ENCODE measurements around the gene CCR3.

Gene CCR3

GRCh38 chr3:46218196-46218709, 24.0 kb upstream of the CCR3 start:
- no peaks in the 10 kb centered on the region for H3K27me3 ChIP-seq (ENCODE audit: insufficient read depth, low read length, poor library complexity)
- H3K4me3 ChIP-seq (ENCODE audit: low read depth in 1 of 2, low read length in 2 of 2) = no peak overlapping the region
- H2AFZ ChIP-seq (ENCODE audit: low read depth, low read length) = no peak overlapping the region
- H3K27ac ChIP-seq (ENCODE audit: low read length) = no peak overlapping the region
- no peaks in the 10 kb centered on the region for H3K9me3 ChIP-seq (ENCODE audit: insufficient read depth, low read length, severe bottlenecking)
- no peak overlapping the region for H3K9ac ChIP-seq (ENCODE audit: low read depth, low read length)
- H4K20me1 ChIP-seq (ENCODE audit: insufficient read depth, low read length) = no peaks in the 10 kb centered on the region
- H3K4me1 ChIP-seq (ENCODE audit: insufficient read depth, low read length) = peaks cover 19% of the 10 kb centered on the region
- ATAC-seq (ENCODE audit: insufficient read depth, low read depth) (no peak), DNase-seq (no peak)
- H3K4me2 ChIP-seq (ENCODE audit: insufficient read depth, low read length) = no peak overlapping the region
- TF ChIP-seq, protein P1, sequence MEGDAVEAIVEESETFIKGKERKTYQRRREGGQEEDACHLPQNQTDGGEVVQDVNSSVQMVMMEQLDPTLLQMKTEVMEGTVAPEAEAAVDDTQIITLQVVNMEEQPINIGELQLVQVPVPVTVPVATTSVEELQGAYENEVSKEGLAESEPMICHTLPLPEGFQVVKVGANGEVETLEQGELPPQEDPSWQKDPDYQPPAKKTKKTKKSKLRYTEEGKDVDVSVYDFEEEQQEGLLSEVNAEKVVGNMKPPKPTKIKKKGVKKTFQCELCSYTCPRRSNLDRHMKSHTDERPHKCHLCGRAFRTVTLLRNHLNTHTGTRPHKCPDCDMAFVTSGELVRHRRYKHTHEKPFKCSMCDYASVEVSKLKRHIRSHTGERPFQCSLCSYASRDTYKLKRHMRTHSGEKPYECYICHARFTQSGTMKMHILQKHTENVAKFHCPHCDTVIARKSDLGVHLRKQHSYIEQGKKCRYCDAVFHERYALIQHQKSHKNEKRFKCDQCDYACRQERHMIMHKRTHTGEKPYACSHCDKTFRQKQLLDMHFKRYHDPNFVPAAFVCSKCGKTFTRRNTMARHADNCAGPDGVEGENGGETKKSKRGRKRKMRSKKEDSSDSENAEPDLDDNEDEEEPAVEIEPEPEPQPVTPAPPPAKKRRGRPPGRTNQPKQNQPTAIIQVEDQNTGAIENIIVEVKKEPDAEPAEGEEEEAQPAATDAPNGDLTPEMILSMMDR (IDR thresholded peaks at IDR 0.05; ENCODE audit: borderline replicate concordance, extremely low read depth, low read length, poor library complexity, severe bottlenecking) = no peak
- H3K79me2 ChIP-seq (ENCODE audit: insufficient read depth, low read length) = no peaks in the 10 kb centered on the region
- H3K36me3 ChIP-seq (ENCODE audit: insufficient read depth, low read length) = no peaks in the 10 kb centered on the region

- Histone ChIP-seq H3K9me3 (ENCODE audit: insufficient read depth, low read length, severe bottlenecking) (peaks cover 2% of the 10 kb centered on the region), H3K27ac (ENCODE audit: low read length) (no peak overlapping the region), H3K4me1 (ENCODE audit: insufficient read depth, low read length) (no peaks in the 10 kb centered on the region), H2AFZ (ENCODE audit: low read depth, low read length) (no peak overlapping the region), H3K36me3 (ENCODE audit: insufficient read depth, low read length) (no peaks in the 10 kb centered on the region), H3K4me3 (ENCODE audit: low read depth in 1 of 2, low read length in 2 of 2) (no peak overlapping the region), H3K27me3 (ENCODE audit: insufficient read depth, low read length, poor library complexity) (no peaks in the 10 kb centered on the region), H3K4me2 (ENCODE audit: insufficient read depth, low read length) (no peak overlapping the region), H3K9ac (ENCODE audit: low read depth, low read length) (no peak overlapping the region), H3K79me2 (ENCODE audit: insufficient read depth, low read length) (no peaks in the 10 kb centered on the region), H4K20me1 (ENCODE audit: insufficient read depth, low read length) (no peaks in the 10 kb centered on the region)
- no peak for ATAC-seq (ENCODE audit: insufficient read depth, low read depth)
- TF ChIP-seq, protein P1 (IDR thresholded peaks at IDR 0.05; ENCODE audit: borderline replicate concordance, extremely low read depth, low read length, poor library complexity, severe bottlenecking) = no peak
- TF ChIP-seq EZH2 (IDR thresholded peaks at IDR 0.05; ENCODE audit: borderline replicate concordance, low read depth, low read length, severe bottlenecking) = no peak
- no peak for DNase-seq
Measured at GRCh38 chr3:46221391-46221790, 20.9 kb upstream of the CCR3 start.

DNA sequence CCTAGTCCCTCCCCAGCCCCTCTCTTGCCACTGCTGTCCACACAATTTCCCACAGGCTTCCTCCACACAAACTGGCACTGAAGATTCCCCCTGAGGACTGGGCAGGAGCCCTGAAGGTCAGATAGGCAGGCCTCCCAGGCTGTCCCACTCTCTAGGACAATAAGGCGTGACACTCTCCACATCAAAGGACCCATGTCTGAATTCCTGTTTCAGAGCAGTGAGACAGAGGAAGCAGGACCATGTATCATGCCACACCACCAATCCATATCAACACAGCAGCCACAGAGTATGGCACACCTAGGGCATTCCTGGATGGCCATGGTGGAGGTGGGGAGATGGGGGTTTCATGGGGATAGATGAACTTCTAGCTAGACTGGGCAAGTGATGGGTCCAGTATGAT, 20.3 kb upstream of the CCR3 start:
- Histone ChIP-seq H3K4me2 (ENCODE audit: insufficient read depth, low read length) (no peak overlapping the region), H3K4me3 (ENCODE audit: low read depth in 1 of 2, low read length in 2 of 2) (no peak overlapping the region), H3K9me3 (ENCODE audit: insufficient read depth, low read length, severe bottlenecking) (peaks cover 3% of the 10 kb centered on the region), H4K20me1 (ENCODE audit: insufficient read depth, low read length) (no peaks in the 10 kb centered on the region), H3K9ac (ENCODE audit: low read depth, low read length) (no peak overlapping the region), H3K27ac (ENCODE audit: low read length) (no peak overlapping the region), H3K79me2 (ENCODE audit: insufficient read depth, low read length) (no peaks in the 10 kb centered on the region), H3K4me1 (ENCODE audit: insufficient read depth, low read length) (no peaks in the 10 kb centered on the region), H3K36me3 (ENCODE audit: insufficient read depth, low read length) (no peaks in the 10 kb centered on the region), H3K27me3 (ENCODE audit: insufficient read depth, low read length, poor library complexity) (no peaks in the 10 kb centered on the region), H2AFZ (ENCODE audit: low read depth, low read length) (no peak overlapping the region)
- ATAC-seq (ENCODE audit: insufficient read depth, low read depth) (no peak), DNase-seq (no peak)
- TF ChIP-seq, protein P1 (IDR thresholded peaks at IDR 0.05; ENCODE audit: borderline replicate concordance, extremely low read depth, low read length, poor library complexity, severe bottlenecking) = no peak
- no peak for TF ChIP-seq EZH2 (IDR thresholded peaks at IDR 0.05; ENCODE audit: borderline replicate concordance, low read depth, low read length, severe bottlenecking)

Measured in DND-41 (cell line).